Measurements from ENCODE around the gene MTOR.

GRCh38 chr1:11059155-11059967 is 203.0 kb downstream of the MTOR start:
- TF ChIP-seq EZH2phosphoT487 (IDR thresholded peaks at IDR 0.05; ENCODE audit: borderline replicate concordance, low read length) (no peak), CTCF (conservative IDR thresholded peaks at IDR 0.05; ENCODE audit: low read depth, low read length) (no peak)
